Chondrocyte (in vitro differentiated cells): ENCODE data around the gene NDUFB5. TPM values are rescaled to one million over a fixed set of nuclear protein-coding genes. Genes with fewer than 3 reads are reported as not detected.
A peak's percentile ranks its signal among the peaks of the same experiment; 100 is the strongest.

Source experiments
- DNase-seq: peaks from one replicate; pipeline ENCODE4 v3.0.0; 2021; ENCODE audit warnings: mixed read lengths, low spot score
- H3K27ac Mint-ChIP-seq: one replicate; pipeline ENCODE4 v1.8.0; 2021; ENCODE audit warnings: mild to moderate bottlenecking, moderate library complexity, mixed read lengths; ENCODE audit not compliant: unreplicated experiment
- H3K27me3 Mint-ChIP-seq: 2 replicates; pipeline ENCODE4 v1.8.0; 2021; ENCODE audit warnings: low read depth, mixed read lengths
- H3K36me3 Mint-ChIP-seq: 2 replicates; pipeline ENCODE4 v1.8.0; 2021; ENCODE audit warnings: low read depth, mixed read lengths
- H3K4me1 Mint-ChIP-seq: 2 replicates; pipeline ENCODE4 v1.8.0; 2021; ENCODE audit warnings: low read depth, mild to moderate bottlenecking, mixed read lengths
- H3K4me3 Mint-ChIP-seq: one replicate; pipeline ENCODE4 v1.8.0; 2021; ENCODE audit warnings: mild to moderate bottlenecking, moderate library complexity, mixed read lengths; ENCODE audit not compliant: unreplicated experiment
- H3K9me3 Mint-ChIP-seq: 2 replicates; pipeline ENCODE4 v1.8.0; 2021; ENCODE audit warnings: low read depth, mixed read lengths
- CTCF ChIP-seq: fragments of 200-600 bp; sonication (generic); IDR thresholded peaks from 2 replicates; pipeline ENCODE4 v1.5.0; 2021; ENCODE audit warnings: antibody characterized with exemption, mild to moderate bottlenecking, moderate library complexity
- total RNA-seq: library from RNA; stranded (reverse); gene quantifications from 3 replicates; pipeline ENCODE4 v1.2.1, GENCODE V29; 2021

NDUFB5 gene
- total RNA-seq, 1 donor from 2014 or later: 58.5 TPM

- no peaks in the 10 kb centered on the region for H3K27me3 Mint-ChIP-seq
- H3K27ac Mint-ChIP-seq: peak overlapping the region; percentile 63
- no peak for DNase-seq
- no peaks in the 10 kb centered on the region for H3K9me3 Mint-ChIP-seq
- H3K36me3 Mint-ChIP-seq: no peaks in the 10 kb centered on the region
- no peak for TF ChIP-seq CTCF
- peaks cover 34% of the 10 kb centered on the region for H3K4me1 Mint-ChIP-seq
- H3K4me3 Mint-ChIP-seq: peak overlapping the region; percentile 92
Observed at GRCh38 chr3:179651687-179652446, 47.3 kb downstream of the NDUFB5 start.

GRCh38 chr3:179652447-179653095, 48.0 kb downstream of the NDUFB5 start, which contains the start of gene USP13:
USP13 (plus strand) TSS chr3:179653040; CDS start chr3:179653226, 186 bp downstream.
- H3K4me1 Mint-ChIP-seq: peaks cover 34% of the 10 kb centered on the region
- no peaks in the 10 kb centered on the region for H3K9me3 Mint-ChIP-seq
- peak within 1 kb of the TSS; percentile 95 for H3K27ac Mint-ChIP-seq
- no peak for DNase-seq
- TF ChIP-seq CTCF: peak; percentile 13
- no peaks in the 10 kb centered on the region for H3K27me3 Mint-ChIP-seq
- H3K4me3 Mint-ChIP-seq: peak within 1 kb of the TSS; percentile 92
- H3K36me3 Mint-ChIP-seq: no peaks in the 10 kb centered on the region

GRCh38 chr3:179653096-179653797, 48.7 kb downstream of the NDUFB5 start:
- peak; percentile 94 for DNase-seq
- TF ChIP-seq CTCF: peak; percentile 59
- Mint-ChIP-seq H3K27me3 (no peaks in the 10 kb centered on the region), H3K36me3 (no peaks in the 10 kb centered on the region), H3K27ac (peak overlapping the region; percentile 95), H3K4me3 (peak overlapping the region; percentile 92), H3K9me3 (no peaks in the 10 kb centered on the region), H3K4me1 (peaks cover 35% of the 10 kb centered on the region)

- Mint-ChIP-seq H3K27me3 (no peaks in the 10 kb centered on the region), H3K4me3 (peak overlapping the region; percentile 43), H3K4me1 (peaks cover 47% of the 10 kb centered on the region), H3K36me3 (no peaks in the 10 kb centered on the region), H3K9me3 (no peaks in the 10 kb centered on the region), H3K27ac (no peak overlapping the region)
- DNase-seq: no peak
- TF ChIP-seq CTCF: no peak
Observed at GRCh38 chr3:179655236-179655635, 50.6 kb downstream of the NDUFB5 start.

- DNase-seq: no peak
- Mint-ChIP-seq H3K9me3 (no peaks in the 10 kb centered on the region), H3K27me3 (no peaks in the 10 kb centered on the region), H3K4me1 (peaks cover 35% of the 10 kb centered on the region), H3K4me3 (no peak overlapping the region), H3K36me3 (no peaks in the 10 kb centered on the region), H3K27ac (no peak overlapping the region)
- TF ChIP-seq CTCF: no peak
Observed at GRCh38 chr3:179658606-179659005, 54.0 kb downstream of the NDUFB5 start.
